Sigmoid colon (tissue), 4 donors: Measurements from ENCODE around the gene HLF.

Source experiments
- CTCF ChIP-seq, 4 experiments: fragments of 450-650 bp in 3 of 4; fragments of 200-600 bp in 1 of 4; IDR thresholded peaks; one replicate each; pipeline ENCODE4 v1.5.1; 2016 to 2019; ENCODE audit warnings: antibody characterized with exemption in 4 of 4, mild to moderate bottlenecking in 3 of 4, moderate library complexity in 2 of 4
- POLR2A ChIP-seq, 2 donors: fragments of 450-650 bp; IDR thresholded peaks; one replicate each; pipeline ENCODE4 v1.6.1; 2016; ENCODE audit warnings: antibody characterized with exemption in 2 of 2, mild to moderate bottlenecking in 2 of 2, moderate library complexity in 2 of 2
- POLR2AphosphoS5 ChIP-seq, 4 donors: sonication (generic); formaldehyde crosslinking; IDR thresholded peaks; one replicate each; pipeline ENCODE4 v1.6.1; 2017; ENCODE audit warnings: antibody characterized with exemption in 4 of 4

GRCh38 chr17:55325406-55325805 is 60.6 kb downstream of the HLF start:
- TF ChIP-seq CTCF (IDR thresholded peaks at IDR 0.05) (no peak), POLR2AphosphoS5 (IDR thresholded peaks at IDR 0.05) (peak in 3 of 4 donors; percentile 15 to 24 (median 22)), POLR2A (IDR thresholded peaks at IDR 0.05) (no peak)
